H1 (cell line): ENCODE data around the gene CLCF1. TPM values are rescaled to one million over a fixed set of nuclear protein-coding genes. Genes with fewer than 3 reads are reported as not detected.

Source experiments
- polyA plus RNA-seq, 7 experiments: library from polyadenylated mRNA; depleted of rRNA in 3 of 7; stranded (reverse) in 5 of 7; unstranded in 2 of 7; fragments of >200 nt in 5 of 7; fragments of 200-250 nt in 2 of 7; gene quantifications; 1 replicate in 5 of 7; 2 replicates in 1 of 7; 4 replicates in 1 of 7; pipeline versions ENCODE4 v1.2.1 to v1.2.3, GENCODE V29; 2011 to 2013; ENCODE audit warnings: missing spikeins in 2 of 7, mixed read lengths in 2 of 7
- total RNA-seq: library from RNA; stranded (reverse); fragmentation: NEBNext Ultra II Directional; extraction: Animal tissue kit (Norgen Biotek cat#: 25700); gene quantifications from 2 replicates; pipeline ENCODE4 v1.2.1, GENCODE V29; 2021
- TF ChIP-seq, protein P1 (sequence below): fragments of 300-600 bp; sonication (generic); IDR thresholded peaks from 2 replicates; pipeline ENCODE4 v1.7.1; 2012; ENCODE audit warnings: low read length, moderate library complexity, mild to moderate bottlenecking, inconsistent platforms; ENCODE audit not compliant: insufficient replicate concordance
- TF ChIP-seq, protein P2 (sequence below): IDR thresholded peaks from 2 replicates; pipeline ENCODE4 v1.6.1; 2012; ENCODE audit warnings: low read length, inconsistent platforms

Gene CLCF1
- total and polyA plus RNA-seq, 2 of the 8 experiments (the other 6 are each of a cell fraction or from before 2014, with no cell fraction given): 0.32 to 1.2 TPM

DNA sequence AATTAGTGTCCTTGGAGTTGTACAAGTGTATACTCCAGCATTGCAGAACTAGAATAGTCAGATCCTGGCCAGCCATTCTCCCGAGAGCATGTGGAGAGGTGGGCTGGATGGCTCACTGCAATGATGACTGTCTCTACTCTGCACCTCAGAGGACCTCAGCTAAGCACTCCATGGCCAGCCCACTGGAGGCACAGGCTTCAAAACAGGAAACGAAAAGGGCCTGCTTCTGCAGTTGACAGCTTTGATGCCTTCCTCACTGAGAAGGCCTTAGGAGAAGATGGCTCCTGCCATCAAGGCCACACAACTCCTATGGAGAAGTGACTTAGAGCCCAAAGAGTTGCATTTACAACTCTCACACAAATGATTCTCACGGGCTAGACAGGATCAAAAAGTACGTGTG is 29.1 kb downstream of the CLCF1 start (continued):
- TF ChIP-seq, protein P1, sequence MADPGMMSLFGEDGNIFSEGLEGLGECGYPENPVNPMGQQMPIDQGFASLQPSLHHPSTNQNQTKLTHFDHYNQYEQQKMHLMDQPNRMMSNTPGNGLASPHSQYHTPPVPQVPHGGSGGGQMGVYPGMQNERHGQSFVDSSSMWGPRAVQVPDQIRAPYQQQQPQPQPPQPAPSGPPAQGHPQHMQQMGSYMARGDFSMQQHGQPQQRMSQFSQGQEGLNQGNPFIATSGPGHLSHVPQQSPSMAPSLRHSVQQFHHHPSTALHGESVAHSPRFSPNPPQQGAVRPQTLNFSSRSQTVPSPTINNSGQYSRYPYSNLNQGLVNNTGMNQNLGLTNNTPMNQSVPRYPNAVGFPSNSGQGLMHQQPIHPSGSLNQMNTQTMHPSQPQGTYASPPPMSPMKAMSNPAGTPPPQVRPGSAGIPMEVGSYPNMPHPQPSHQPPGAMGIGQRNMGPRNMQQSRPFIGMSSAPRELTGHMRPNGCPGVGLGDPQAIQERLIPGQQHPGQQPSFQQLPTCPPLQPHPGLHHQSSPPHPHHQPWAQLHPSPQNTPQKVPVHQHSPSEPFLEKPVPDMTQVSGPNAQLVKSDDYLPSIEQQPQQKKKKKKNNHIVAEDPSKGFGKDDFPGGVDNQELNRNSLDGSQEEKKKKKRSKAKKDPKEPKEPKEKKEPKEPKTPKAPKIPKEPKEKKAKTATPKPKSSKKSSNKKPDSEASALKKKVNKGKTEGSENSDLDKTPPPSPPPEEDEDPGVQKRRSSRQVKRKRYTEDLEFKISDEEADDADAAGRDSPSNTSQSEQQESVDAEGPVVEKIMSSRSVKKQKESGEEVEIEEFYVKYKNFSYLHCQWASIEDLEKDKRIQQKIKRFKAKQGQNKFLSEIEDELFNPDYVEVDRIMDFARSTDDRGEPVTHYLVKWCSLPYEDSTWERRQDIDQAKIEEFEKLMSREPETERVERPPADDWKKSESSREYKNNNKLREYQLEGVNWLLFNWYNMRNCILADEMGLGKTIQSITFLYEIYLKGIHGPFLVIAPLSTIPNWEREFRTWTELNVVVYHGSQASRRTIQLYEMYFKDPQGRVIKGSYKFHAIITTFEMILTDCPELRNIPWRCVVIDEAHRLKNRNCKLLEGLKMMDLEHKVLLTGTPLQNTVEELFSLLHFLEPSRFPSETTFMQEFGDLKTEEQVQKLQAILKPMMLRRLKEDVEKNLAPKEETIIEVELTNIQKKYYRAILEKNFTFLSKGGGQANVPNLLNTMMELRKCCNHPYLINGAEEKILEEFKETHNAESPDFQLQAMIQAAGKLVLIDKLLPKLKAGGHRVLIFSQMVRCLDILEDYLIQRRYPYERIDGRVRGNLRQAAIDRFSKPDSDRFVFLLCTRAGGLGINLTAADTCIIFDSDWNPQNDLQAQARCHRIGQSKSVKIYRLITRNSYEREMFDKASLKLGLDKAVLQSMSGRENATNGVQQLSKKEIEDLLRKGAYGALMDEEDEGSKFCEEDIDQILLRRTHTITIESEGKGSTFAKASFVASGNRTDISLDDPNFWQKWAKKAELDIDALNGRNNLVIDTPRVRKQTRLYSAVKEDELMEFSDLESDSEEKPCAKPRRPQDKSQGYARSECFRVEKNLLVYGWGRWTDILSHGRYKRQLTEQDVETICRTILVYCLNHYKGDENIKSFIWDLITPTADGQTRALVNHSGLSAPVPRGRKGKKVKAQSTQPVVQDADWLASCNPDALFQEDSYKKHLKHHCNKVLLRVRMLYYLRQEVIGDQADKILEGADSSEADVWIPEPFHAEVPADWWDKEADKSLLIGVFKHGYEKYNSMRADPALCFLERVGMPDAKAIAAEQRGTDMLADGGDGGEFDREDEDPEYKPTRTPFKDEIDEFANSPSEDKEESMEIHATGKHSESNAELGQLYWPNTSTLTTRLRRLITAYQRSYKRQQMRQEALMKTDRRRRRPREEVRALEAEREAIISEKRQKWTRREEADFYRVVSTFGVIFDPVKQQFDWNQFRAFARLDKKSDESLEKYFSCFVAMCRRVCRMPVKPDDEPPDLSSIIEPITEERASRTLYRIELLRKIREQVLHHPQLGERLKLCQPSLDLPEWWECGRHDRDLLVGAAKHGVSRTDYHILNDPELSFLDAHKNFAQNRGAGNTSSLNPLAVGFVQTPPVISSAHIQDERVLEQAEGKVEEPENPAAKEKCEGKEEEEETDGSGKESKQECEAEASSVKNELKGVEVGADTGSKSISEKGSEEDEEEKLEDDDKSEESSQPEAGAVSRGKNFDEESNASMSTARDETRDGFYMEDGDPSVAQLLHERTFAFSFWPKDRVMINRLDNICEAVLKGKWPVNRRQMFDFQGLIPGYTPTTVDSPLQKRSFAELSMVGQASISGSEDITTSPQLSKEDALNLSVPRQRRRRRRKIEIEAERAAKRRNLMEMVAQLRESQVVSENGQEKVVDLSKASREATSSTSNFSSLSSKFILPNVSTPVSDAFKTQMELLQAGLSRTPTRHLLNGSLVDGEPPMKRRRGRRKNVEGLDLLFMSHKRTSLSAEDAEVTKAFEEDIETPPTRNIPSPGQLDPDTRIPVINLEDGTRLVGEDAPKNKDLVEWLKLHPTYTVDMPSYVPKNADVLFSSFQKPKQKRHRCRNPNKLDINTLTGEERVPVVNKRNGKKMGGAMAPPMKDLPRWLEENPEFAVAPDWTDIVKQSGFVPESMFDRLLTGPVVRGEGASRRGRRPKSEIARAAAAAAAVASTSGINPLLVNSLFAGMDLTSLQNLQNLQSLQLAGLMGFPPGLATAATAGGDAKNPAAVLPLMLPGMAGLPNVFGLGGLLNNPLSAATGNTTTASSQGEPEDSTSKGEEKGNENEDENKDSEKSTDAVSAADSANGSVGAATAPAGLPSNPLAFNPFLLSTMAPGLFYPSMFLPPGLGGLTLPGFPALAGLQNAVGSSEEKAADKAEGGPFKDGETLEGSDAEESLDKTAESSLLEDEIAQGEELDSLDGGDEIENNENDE: no peak
- TF ChIP-seq, protein P2, sequence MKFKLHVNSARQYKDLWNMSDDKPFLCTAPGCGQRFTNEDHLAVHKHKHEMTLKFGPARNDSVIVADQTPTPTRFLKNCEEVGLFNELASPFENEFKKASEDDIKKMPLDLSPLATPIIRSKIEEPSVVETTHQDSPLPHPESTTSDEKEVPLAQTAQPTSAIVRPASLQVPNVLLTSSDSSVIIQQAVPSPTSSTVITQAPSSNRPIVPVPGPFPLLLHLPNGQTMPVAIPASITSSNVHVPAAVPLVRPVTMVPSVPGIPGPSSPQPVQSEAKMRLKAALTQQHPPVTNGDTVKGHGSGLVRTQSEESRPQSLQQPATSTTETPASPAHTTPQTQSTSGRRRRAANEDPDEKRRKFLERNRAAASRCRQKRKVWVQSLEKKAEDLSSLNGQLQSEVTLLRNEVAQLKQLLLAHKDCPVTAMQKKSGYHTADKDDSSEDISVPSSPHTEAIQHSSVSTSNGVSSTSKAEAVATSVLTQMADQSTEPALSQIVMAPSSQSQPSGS: no peak
